Bronchial epithelial cell (primary cell): ENCODE results near the gene MICAL2. TPM values are rescaled to one million over a fixed set of nuclear protein-coding genes. Genes with fewer than 3 reads are reported as not detected.

Source experiments
- DNase-seq: peaks from one replicate; pipeline ENCODE4 v3.0.0-alpha.2; 2010; ENCODE audit warnings: low read depth
- FAIRE-seq: peaks from 2 replicates; lab custom pipeline; 2011; peaks lifted over from hg19 to GRCh38; lab: Jason Lieb, UNC
- H3K27me3 ChIP-seq: 2 replicates; pipeline ENCODE4 v1.5.1; 2011; ENCODE audit warnings: low read length; ENCODE audit not compliant: control insufficient read depth, insufficient read depth
- H3K36me3 ChIP-seq: 2 replicates; pipeline ENCODE4 v1.5.1; 2011; ENCODE audit warnings: low read length; ENCODE audit not compliant: control insufficient read depth, insufficient read depth
- H3K4me3 ChIP-seq: 2 replicates; pipeline ENCODE4 v1.5.1; 2011; ENCODE audit warnings: mild to moderate bottlenecking, low read depth, low read length, control low read depth
- total RNA-seq: library from RNA; depleted of rRNA; stranded (reverse); fragments of >200 nt; gene quantifications from 2 replicates; pipeline ENCODE4 v1.2.1, GENCODE V29; 2014
- TF ChIP-seq, protein P1 (sequence below): IDR thresholded peaks from 2 replicates; pipeline ENCODE4 v1.5.1; 2011; ENCODE audit warnings: mild to moderate bottlenecking, moderate library complexity, low read length, control low read depth, inconsistent platforms; ENCODE audit not compliant: insufficient read depth, severe bottlenecking

Gene MICAL2
- total RNA-seq, 1 donor from 2014 or later, result 75.0 TPM

DNA sequence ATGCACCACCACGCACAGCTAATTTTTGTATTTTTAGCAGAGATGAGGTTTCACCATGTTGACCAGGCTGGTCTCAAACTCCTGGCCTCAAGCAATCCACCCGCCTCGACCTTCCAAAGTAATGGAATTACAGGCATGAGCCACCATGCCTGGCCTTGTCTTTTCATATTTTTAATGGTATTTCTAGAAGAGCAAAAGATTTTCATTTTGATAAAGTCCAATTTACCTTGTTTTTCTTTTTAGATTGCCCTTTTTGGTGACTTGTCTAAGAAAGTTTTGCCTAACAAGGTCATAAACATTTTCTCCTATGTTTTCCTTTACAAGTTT is 45.5 kb upstream of the MICAL2 start:
- Histone ChIP-seq H3K27me3 (no peaks in the 10 kb centered on the region), H3K36me3 (no peaks in the 10 kb centered on the region), H3K4me3 (no peak overlapping the region)
- TF ChIP-seq, protein P1, sequence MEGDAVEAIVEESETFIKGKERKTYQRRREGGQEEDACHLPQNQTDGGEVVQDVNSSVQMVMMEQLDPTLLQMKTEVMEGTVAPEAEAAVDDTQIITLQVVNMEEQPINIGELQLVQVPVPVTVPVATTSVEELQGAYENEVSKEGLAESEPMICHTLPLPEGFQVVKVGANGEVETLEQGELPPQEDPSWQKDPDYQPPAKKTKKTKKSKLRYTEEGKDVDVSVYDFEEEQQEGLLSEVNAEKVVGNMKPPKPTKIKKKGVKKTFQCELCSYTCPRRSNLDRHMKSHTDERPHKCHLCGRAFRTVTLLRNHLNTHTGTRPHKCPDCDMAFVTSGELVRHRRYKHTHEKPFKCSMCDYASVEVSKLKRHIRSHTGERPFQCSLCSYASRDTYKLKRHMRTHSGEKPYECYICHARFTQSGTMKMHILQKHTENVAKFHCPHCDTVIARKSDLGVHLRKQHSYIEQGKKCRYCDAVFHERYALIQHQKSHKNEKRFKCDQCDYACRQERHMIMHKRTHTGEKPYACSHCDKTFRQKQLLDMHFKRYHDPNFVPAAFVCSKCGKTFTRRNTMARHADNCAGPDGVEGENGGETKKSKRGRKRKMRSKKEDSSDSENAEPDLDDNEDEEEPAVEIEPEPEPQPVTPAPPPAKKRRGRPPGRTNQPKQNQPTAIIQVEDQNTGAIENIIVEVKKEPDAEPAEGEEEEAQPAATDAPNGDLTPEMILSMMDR, result no peak
- FAIRE-seq (no peak), DNase-seq (no peak)

DNA sequence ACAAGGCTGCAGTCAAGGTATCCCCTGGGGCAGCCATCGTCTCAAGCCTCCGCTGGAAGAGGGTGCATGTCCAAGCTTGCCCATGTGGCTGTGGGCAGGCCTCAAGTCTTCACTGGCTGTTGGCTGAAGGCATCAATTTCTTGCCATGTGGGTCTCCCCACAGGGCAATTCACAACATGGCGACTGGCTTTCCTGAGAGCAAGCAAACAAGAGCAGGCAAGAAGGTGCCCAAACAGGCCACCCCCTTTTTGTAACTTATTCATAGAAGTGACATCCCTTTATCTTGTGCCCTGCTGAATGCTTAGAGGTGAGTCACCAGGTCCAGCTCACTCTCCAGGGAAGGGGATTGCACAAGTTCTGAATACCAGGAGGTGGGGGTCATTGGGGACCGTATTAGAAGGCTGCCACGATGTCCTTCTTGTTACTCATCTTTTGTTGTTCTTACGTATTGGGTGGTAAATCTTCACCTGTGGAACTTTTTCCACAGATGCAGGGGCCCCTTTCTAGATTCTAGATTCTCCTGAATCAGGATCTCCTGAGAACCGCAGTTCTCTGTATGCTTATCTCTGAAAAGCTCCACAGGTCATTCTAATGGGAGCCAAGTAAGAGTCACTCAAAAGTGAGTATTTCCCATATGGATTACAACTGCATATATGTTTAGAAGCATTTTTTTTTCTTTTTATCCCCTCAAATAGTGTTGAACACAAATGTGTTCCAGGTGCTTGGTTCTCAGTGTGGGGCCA is 44.2 kb upstream of the MICAL2 start:
- Histone ChIP-seq H3K36me3 (no peaks in the 10 kb centered on the region), H3K4me3 (no peak overlapping the region), H3K27me3 (no peaks in the 10 kb centered on the region)
- FAIRE-seq, result peak; percentile 97
- DNase-seq, result peak; percentile 99
- TF ChIP-seq, protein P1, result no peak

DNA sequence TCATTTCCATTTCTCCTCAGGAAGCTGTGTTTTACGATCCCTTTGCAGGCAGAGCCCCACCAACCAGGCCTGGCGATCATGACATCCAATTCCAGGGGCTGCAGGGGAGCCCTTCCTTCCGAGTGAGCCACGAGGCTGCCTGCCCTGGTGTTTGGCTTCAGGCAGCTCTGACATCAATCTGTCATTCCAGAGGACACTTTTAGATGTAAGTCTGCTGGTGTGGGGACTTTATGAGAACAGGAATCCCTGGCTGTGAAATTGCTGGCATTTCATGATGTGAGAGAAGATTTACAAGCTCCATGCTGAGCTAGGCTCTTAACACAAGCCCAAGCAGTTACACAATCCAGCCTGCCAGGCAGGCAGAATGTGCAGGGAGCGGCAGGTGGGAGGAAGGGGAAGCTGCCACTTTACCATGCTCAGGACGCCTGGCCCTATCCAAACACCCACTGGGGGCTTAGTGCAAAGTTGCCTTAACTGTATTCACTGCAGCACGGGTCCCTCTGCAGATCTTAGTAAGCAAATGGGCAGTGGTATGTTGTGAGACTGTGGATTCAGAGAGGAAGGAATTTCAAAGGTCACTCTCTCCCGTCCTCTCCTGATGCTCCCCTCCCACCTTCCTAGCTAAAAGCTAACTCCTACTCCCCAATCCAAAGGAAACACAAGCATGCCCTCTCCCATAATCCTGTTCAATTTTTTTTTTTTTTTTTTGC is 43.4 kb upstream of the MICAL2 start:
- Histone ChIP-seq H3K27me3 (no peaks in the 10 kb centered on the region), H3K36me3 (no peaks in the 10 kb centered on the region), H3K4me3 (no peak overlapping the region)
- DNase-seq, result peak; percentile 69
- TF ChIP-seq, protein P1, result no peak
- FAIRE-seq, result peak; percentile 62

DNA sequence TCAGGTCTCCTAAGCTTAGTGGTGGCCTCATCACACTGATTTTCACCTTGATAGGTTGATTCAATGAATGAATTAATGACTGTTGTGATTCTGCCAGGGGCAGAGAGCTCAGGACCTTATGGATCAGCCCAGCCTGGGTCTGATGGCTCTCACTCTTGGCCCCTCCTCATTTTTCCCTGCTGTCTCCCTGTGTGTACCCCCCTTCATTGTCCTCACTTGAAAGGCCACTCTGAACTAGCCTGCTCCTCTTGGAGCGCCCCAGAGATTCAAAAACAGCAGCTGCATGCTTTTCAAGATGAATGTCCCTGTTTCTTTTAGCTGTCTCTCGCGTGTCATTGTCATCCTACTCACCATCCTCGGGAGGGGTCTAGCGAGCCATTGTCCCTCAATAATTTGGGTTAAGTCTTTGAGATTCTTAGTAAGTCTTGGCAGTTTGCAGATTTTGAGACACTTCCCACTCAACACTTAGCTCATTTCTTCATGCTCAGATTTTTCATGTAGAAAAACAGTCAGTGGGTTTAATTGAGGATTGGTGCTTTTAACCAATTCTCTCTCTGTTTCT is 42.5 kb upstream of the MICAL2 start:
- peak; percentile 18 for FAIRE-seq
- TF ChIP-seq, protein P1, result no peak
- Histone ChIP-seq H3K36me3 (no peaks in the 10 kb centered on the region), H3K4me3 (no peak overlapping the region), H3K27me3 (no peaks in the 10 kb centered on the region)
- DNase-seq, result no peak

DNA sequence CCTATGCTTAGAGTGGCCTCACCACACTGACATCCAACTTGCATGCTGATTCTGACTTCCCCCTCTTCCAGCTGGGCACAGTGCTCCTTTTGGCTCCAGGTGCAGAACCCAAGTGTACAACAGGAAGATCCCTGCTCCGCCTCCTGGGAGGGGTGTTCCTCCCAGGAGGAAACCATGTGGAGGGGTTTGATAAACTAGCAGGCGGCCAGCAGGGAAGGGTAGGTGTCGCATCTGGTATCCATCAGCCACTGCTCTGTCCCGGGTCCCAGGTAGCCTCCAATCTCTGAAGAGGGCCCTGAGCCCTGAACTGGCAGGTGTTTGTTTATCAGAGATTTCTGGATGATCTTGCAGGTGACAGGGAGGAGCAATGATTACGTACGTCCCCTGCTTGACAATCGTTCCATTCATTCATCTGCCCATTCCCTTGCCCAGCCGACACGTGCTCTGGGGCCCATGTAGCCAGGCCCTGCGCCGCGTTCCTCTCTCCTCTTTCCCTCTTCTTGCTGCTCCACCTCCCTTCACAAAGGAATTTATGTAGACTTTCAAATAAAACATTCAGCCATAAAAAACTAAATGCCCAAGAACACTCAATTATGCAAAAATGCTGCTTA is 41.2 kb upstream of the MICAL2 start:
- no peaks in the 10 kb centered on the region for H3K36me3 ChIP-seq
- TF ChIP-seq, protein P1, result no peak
- H3K4me3 ChIP-seq, result no peak overlapping the region
- H3K27me3 ChIP-seq, result no peaks in the 10 kb centered on the region
- no peak for FAIRE-seq
- DNase-seq, result no peak
